K562 (cell line): Measurements from ENCODE around the gene PPFIA3. TPM values are rescaled to one million over a fixed set of nuclear protein-coding genes. Genes with fewer than 3 reads are reported as not detected.

Experiments used
- AFF4 ChIP-seq: sonication (generic); formaldehyde crosslinking; IDR thresholded peaks from 2 replicates; pipeline ENCODE4 v1.8.0; 2023; ENCODE audit warnings: mild to moderate bottlenecking, missing genetic modification reagents
- CBX1 ChIP-seq: sonication (generic); IDR thresholded peaks from 2 replicates; pipeline ENCODE4 v1.6.1; 2016; ENCODE audit warnings: antibody characterized with exemption, low read depth, mild to moderate bottlenecking
- CREB3L1 ChIP-seq: fragments of 450-650 bp; IDR thresholded peaks from 2 replicates; pipeline ENCODE4 v1.6.1; 2014; ENCODE audit warnings: low read depth, mild to moderate bottlenecking, moderate library complexity, borderline replicate concordance
- GATAD2A ChIP-seq: fragments of 450-650 bp; IDR thresholded peaks from 2 replicates; pipeline ENCODE4 v1.6.1; 2017
- MEF2A ChIP-seq: IDR thresholded peaks from 2 replicates; pipeline ENCODE4 v1.6.1; 2011; ENCODE audit warnings: low read depth, mild to moderate bottlenecking, low read length, moderate library complexity; ENCODE audit not compliant: control insufficient read depth
- PCBP1 ChIP-seq: fragments of 200-400 bp; formaldehyde crosslinking; IDR thresholded peaks from 2 replicates; pipeline ENCODE4 v1.6.1; 2018; ENCODE audit warnings: mild to moderate bottlenecking, low read depth, low read length; ENCODE audit not compliant: poor library complexity, severe bottlenecking
- PRPF4 ChIP-seq: fragments of 200-400 bp; formaldehyde crosslinking; IDR thresholded peaks from one replicate; pipeline ENCODE4 v1.6.1; 2017; ENCODE audit warnings: low read length, low read depth, mild to moderate bottlenecking; ENCODE audit not compliant: insufficient read depth, poor library complexity, severe bottlenecking
- SMAD1 ChIP-seq: fragments of 150-350 bp; IDR thresholded peaks from 2 replicates; pipeline ENCODE4 v1.6.1; 2014; ENCODE audit warnings: low read length, low read depth; ENCODE audit not compliant: partially characterized antibody
- STAT5B ChIP-seq: fragments of 250-450 bp; sonication (Bioruptor Pico); IDR thresholded peaks from 2 replicates; pipeline ENCODE4 v1.8.0; 2021; ENCODE audit warnings: mild to moderate bottlenecking, inconsistent platforms
- ZFP36 ChIP-seq: fragments of 150-350 bp; IDR thresholded peaks from 2 replicates; pipeline ENCODE4 v1.6.1; 2018; ENCODE audit warnings: low read length, low read depth; ENCODE audit not compliant: partially characterized antibody
- ZNF717 ChIP-seq: fragments of 250-450 bp; sonication (Bioruptor Pico); IDR thresholded peaks from 2 replicates; pipeline ENCODE4 v1.5.0; 2021
- ZNF76 ChIP-seq: fragments of 250-450 bp; sonication (Bioruptor Pico); IDR thresholded peaks from 2 replicates; pipeline ENCODE4 v1.4.0; 2020; ENCODE audit warnings: mild to moderate bottlenecking, moderate library complexity, borderline replicate concordance
- polyA plus RNA-seq, 8 experiments: library from polyadenylated mRNA; depleted of rRNA in 4 of 8; stranded (reverse) in 5 of 8; unstranded in 3 of 8; fragments of >200 nt; fragmentation: Nextera tagmentation in 2 of 8; fragmentation: Illumina TruSeq in 1 of 8; extraction: Ambion mirVana in 2 of 8; extraction: Trizol in 1 of 8; gene quantifications; 2 replicates each; pipeline versions ENCODE4 v1.2.1 to v1.2.3, GENCODE V29; 2011 to 2014; ENCODE audit warnings: inconsistent platforms in 1 of 8, missing spikeins in 1 of 8
- total RNA-seq, 7 experiments: library from RNA; depleted of rRNA in 6 of 7; stranded (reverse); fragments of >200 nt in 6 of 7; fragmentation: Illumina TruSeq in 2 of 7; extraction: Trizol in 2 of 7; gene quantifications; 2 replicates each; pipeline versions ENCODE4 v1.2.1 to v1.2.3, GENCODE V29; 2011 to 2021; ENCODE audit warnings: low replicate concordance in 1 of 7
- TF ChIP-seq, protein P1 (sequence below): fragments of 200-800 bp; sonication (Bioruptor generic); IDR thresholded peaks from 2 replicates; pipeline ENCODE4 v1.6.1; 2016; ENCODE audit warnings: missing genetic modification characterization, missing compliant biosample characterization
- TF ChIP-seq, protein P2 (sequence below): fragments of 450-650 bp; IDR thresholded peaks from 2 replicates; pipeline ENCODE4 v1.6.1; 2016

The PPFIA3 gene
- total and polyA plus RNA-seq, 9 of the 15 experiments (the other 6 are each of a cell fraction or from before 2014, with no cell fraction given) = 0.10 to 53.0 (median 17.6) TPM

DNA sequence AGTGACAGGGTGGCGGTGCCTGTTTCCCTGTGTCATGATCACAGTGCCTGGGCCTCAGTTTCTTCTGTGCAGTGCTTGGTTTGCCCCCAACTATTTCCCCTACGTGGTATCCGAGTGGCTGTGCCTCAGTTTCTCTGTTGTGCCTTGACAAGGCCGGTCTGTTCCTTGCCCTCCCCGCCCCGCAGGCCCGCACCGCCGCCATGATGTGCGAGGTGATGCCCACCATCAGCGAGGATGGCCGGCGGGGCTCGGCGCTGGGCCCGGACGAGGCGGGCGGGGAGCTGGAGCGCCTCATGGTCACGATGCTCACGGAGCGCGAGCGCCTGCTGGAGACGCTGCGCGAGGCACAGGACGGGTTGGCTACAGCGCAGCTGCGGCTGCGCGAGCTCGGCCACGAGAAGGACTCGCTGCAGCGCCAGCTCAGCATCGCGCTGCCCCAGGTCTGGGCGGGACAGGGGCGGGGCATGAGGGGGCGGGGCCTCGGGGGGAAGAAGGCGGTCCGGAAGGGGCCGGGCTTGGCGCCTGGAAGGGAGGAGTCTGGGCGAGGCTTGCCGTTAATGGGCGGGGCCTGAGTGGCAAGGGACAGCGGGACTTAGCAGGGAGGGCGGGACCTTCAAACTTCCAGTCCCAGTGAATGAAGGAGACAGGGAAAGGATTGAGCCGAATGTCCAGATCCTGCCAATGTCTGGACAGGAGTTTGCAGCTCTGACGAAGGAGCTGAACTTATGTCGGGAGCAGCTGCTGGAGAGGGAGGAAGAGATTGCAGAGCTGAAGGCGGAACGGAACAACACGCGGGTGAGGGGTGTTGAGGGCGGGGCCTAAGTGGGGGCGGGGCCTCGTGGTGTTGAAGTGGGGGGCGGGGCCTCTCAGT lies 8.6 kb downstream of the PPFIA3 start (continued):
- TF ChIP-seq, protein P1, sequence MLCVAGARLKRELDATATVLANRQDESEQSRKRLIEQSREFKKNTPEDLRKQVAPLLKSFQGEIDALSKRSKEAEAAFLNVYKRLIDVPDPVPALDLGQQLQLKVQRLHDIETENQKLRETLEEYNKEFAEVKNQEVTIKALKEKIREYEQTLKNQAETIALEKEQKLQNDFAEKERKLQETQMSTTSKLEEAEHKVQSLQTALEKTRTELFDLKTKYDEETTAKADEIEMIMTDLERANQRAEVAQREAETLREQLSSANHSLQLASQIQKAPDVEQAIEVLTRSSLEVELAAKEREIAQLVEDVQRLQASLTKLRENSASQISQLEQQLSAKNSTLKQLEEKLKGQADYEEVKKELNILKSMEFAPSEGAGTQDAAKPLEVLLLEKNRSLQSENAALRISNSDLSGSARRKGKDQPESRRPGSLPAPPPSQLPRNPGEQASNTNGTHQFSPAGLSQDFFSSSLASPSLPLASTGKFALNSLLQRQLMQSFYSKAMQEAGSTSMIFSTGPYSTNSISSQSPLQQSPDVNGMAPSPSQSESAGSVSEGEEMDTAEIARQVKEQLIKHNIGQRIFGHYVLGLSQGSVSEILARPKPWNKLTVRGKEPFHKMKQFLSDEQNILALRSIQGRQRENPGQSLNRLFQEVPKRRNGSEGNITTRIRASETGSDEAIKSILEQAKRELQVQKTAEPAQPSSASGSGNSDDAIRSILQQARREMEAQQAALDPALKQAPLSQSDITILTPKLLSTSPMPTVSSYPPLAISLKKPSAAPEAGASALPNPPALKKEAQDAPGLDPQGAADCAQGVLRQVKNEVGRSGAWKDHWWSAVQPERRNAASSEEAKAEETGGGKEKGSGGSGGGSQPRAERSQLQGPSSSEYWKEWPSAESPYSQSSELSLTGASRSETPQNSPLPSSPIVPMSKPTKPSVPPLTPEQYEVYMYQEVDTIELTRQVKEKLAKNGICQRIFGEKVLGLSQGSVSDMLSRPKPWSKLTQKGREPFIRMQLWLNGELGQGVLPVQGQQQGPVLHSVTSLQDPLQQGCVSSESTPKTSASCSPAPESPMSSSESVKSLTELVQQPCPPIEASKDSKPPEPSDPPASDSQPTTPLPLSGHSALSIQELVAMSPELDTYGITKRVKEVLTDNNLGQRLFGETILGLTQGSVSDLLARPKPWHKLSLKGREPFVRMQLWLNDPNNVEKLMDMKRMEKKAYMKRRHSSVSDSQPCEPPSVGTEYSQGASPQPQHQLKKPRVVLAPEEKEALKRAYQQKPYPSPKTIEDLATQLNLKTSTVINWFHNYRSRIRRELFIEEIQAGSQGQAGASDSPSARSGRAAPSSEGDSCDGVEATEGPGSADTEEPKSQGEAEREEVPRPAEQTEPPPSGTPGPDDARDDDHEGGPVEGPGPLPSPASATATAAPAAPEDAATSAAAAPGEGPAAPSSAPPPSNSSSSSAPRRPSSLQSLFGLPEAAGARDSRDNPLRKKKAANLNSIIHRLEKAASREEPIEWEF = no peak
- TF ChIP-seq CREB3L1 (peak; percentile 94), ZNF717 (CRISPR knock-in tag) (no peak), AFF4 (CRISPR knock-in tag) (peak; percentile 89; the same call in 1 of the 2 replicates), PRPF4 (no peak), ZFP36 (no peak), MEF2A (no peak), ZNF76 (no peak), SMAD1 (peak; percentile 1), CBX1 (peak; percentile 90; the same call in 1 of the 2 replicates), PCBP1 (no peak), STAT5B (no peak), GATAD2A (peak; percentile 45; the same call in 1 of the 2 replicates)
- TF ChIP-seq, protein P2, sequence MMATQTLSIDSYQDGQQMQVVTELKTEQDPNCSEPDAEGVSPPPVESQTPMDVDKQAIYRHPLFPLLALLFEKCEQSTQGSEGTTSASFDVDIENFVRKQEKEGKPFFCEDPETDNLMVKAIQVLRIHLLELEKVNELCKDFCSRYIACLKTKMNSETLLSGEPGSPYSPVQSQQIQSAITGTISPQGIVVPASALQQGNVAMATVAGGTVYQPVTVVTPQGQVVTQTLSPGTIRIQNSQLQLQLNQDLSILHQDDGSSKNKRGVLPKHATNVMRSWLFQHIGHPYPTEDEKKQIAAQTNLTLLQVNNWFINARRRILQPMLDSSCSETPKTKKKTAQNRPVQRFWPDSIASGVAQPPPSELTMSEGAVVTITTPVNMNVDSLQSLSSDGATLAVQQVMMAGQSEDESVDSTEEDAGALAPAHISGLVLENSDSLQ = peak; percentile 90
